GM23248 (cell line): ENCODE results near the gene KCNH5. TPM values are rescaled to one million over a fixed set of nuclear protein-coding genes. Genes with fewer than 3 reads are reported as not detected.

Source experiments
- DNase-seq: peaks from one replicate; pipeline ENCODE4 v3.0.0-alpha.2; 2015
- H2AFZ ChIP-seq: fragments of 200-600 bp; sonication (generic); 2 replicates; pipeline ENCODE4 v1.6.1; 2016; ENCODE audit warnings: antibody characterized with exemption
- H3F3A ChIP-seq: fragments of 200-600 bp; sonication (generic); 2 replicates; pipeline ENCODE4 v1.6.1; 2016; ENCODE audit warnings: mild to moderate bottlenecking, antibody characterized with exemption, mixed run types; ENCODE audit not compliant: insufficient read depth
- H3K27ac ChIP-seq: fragments of 200-600 bp; sonication (generic); 2 replicates; pipeline ENCODE4 v1.5.1; 2016; ENCODE audit warnings: mild to moderate bottlenecking
- H3K27me3 ChIP-seq: fragments of 200-600 bp; sonication (generic); replicated peaks from 2 replicates; pipeline ENCODE4 v1.6.1; 2016; ENCODE audit warnings: mild to moderate bottlenecking; ENCODE audit not compliant: insufficient read depth
- H3K36me3 ChIP-seq: fragments of 200-600 bp; sonication (generic); 2 replicates; pipeline ENCODE4 v1.6.1; 2016; ENCODE audit warnings: low read depth, mild to moderate bottlenecking
- H3K4me1 ChIP-seq: fragments of 200-600 bp; sonication (generic); 2 replicates; pipeline ENCODE4 v1.6.1; 2016; ENCODE audit warnings: mild to moderate bottlenecking; ENCODE audit not compliant: insufficient read depth
- H3K4me2 ChIP-seq: fragments of 200-600 bp; sonication (generic); one replicate; pipeline ENCODE4 v1.6.1; 2016; ENCODE audit warnings: mild to moderate bottlenecking; ENCODE audit not compliant: unreplicated experiment
- H3K4me3 ChIP-seq: fragments of 200-600 bp; sonication (generic); 2 replicates; pipeline ENCODE4 v1.5.1; 2016; ENCODE audit warnings: mild to moderate bottlenecking
- H3K79me2 ChIP-seq: fragments of 200-600 bp; sonication (generic); 2 replicates; pipeline ENCODE4 v1.6.1; 2016; ENCODE audit warnings: mild to moderate bottlenecking; ENCODE audit not compliant: insufficient read depth
- H3K9ac ChIP-seq: fragments of 200-600 bp; sonication (generic); 2 replicates; pipeline ENCODE4 v1.6.1; 2016; ENCODE audit warnings: mild to moderate bottlenecking
- H3K9me2 ChIP-seq: fragments of 200-600 bp; sonication (generic); 2 replicates; pipeline ENCODE4 v1.6.1; 2016; ENCODE audit warnings: mixed run types, mild to moderate bottlenecking, moderate library complexity; ENCODE audit not compliant: insufficient read depth
- H3K9me3 ChIP-seq: fragments of 200-600 bp; sonication (generic); one replicate; pipeline ENCODE4 v1.6.1; 2017; ENCODE audit warnings: low read depth
- H4K20me1 ChIP-seq: fragments of 200-600 bp; sonication (generic); 2 replicates; pipeline ENCODE4 v1.6.0; 2016; ENCODE audit not compliant: insufficient read depth
- EZH2 ChIP-seq: fragments of 200-600 bp; sonication (generic); IDR thresholded peaks from 2 replicates; pipeline ENCODE4 v1.6.1; 2018; ENCODE audit warnings: antibody characterized with exemption, mild to moderate bottlenecking; ENCODE audit not compliant: insufficient read depth, poor library complexity, severe bottlenecking
- EZH2phosphoT487 ChIP-seq: fragments of 200-600 bp; sonication (generic); IDR thresholded peaks from 2 replicates; pipeline ENCODE4 v1.6.1; 2018; ENCODE audit warnings: antibody characterized with exemption, moderate library complexity, mild to moderate bottlenecking, low read depth; ENCODE audit not compliant: insufficient read depth
- WGBS, 2 experiments: methylation state at CpG; one replicate each; pipeline ENCODE4 v1.1.6; 2015 to 2017; ENCODE audit warnings: low lambda C conversion rate in 2 of 2, low coverage in 1 of 2; ENCODE audit errors: missing lambda C conversion rate in 2 of 2; 5-methylcytosine and 5-hydroxymethylcytosine counted together
- in situ Hi-C: fragments of 300-500 bp; cut with MboI; formaldehyde crosslinking; loops from 2 replicates; pipeline ENCODE4 v1.15.0; 2020
- polyA plus RNA-seq: library from polyadenylated mRNA; unstranded; fragments of >200 nt; fragmentation: Nextera tagmentation; extraction: Ambion mirVana; gene quantifications from 2 replicates; pipeline ENCODE4 v1.2.1, GENCODE V29; 2016
- total RNA-seq: library from RNA; depleted of rRNA; stranded (reverse); fragments of >200 nt; shearing (Covaris generic); gene quantifications from 2 replicates; pipeline ENCODE4 v1.2.3, GENCODE V29; 2014

KCNH5 gene
- total and polyA plus RNA-seq, 2 experiments from 2014 or later: not detected

GRCh38 chr14:62954165-62954564 lies 91.1 kb downstream of the KCNH5 start:
- Histone ChIP-seq H3K9me2 (no peaks in the 10 kb centered on the region), H4K20me1 (no peaks in the 10 kb centered on the region), H3K9me3 (no peaks in the 10 kb centered on the region), H3K36me3 (no peaks in the 10 kb centered on the region), H3K27me3 (no peaks in the 10 kb centered on the region), H3K79me2 (no peaks in the 10 kb centered on the region), H3K27ac (no peak overlapping the region), H3K4me2 (no peak overlapping the region), H3K4me1 (no peaks in the 10 kb centered on the region), H3K4me3 (no peak overlapping the region), H3F3A (no peaks in the 10 kb centered on the region), H3K9ac (no peak overlapping the region), H2AFZ (no peak overlapping the region)
- in situ Hi-C loops: no loop called here
- 0 to 7% methylated on average over 2 of the region's 2 CpGs for WGBS, 2 experiments
- DNase-seq: no peak
- TF ChIP-seq EZH2phosphoT487: no peak
- TF ChIP-seq EZH2: no peak

GRCh38 chr14:62952226-62952625 lies 93.0 kb downstream of the KCNH5 start:
- Histone ChIP-seq H3F3A (no peaks in the 10 kb centered on the region), H3K27me3 (no peaks in the 10 kb centered on the region), H3K9me3 (no peaks in the 10 kb centered on the region), H3K36me3 (no peaks in the 10 kb centered on the region), H3K79me2 (no peaks in the 10 kb centered on the region), H3K9ac (no peak overlapping the region), H3K9me2 (no peaks in the 10 kb centered on the region), H3K4me3 (no peak overlapping the region), H2AFZ (no peak overlapping the region), H3K27ac (no peak overlapping the region), H3K4me1 (no peaks in the 10 kb centered on the region), H3K4me2 (no peak overlapping the region), H4K20me1 (no peaks in the 10 kb centered on the region)
- TF ChIP-seq EZH2: no peak
- no peak for TF ChIP-seq EZH2phosphoT487
- WGBS, 2 experiments: 2 to 7% methylated on average over 2 of the region's 2 CpGs
- in situ Hi-C loops: no loop called here
- no peak for DNase-seq

GRCh38 chr14:62947301-62947700 lies 98.0 kb downstream of the KCNH5 start:
- no peak overlapping the region for H3K4me3 ChIP-seq
- no peak overlapping the region for H3K27ac ChIP-seq
- no peaks in the 10 kb centered on the region for H3K9me2 ChIP-seq
- H3K9me3 ChIP-seq: no peaks in the 10 kb centered on the region
- in situ Hi-C loops: no loop called here
- H3F3A ChIP-seq: no peaks in the 10 kb centered on the region
- 11 to 14% methylated on average over 2 of the region's 2 CpGs for WGBS, 2 experiments
- H3K4me1 ChIP-seq: no peaks in the 10 kb centered on the region
- no peaks in the 10 kb centered on the region for H4K20me1 ChIP-seq
- no peak overlapping the region for H3K9ac ChIP-seq
- H2AFZ ChIP-seq: no peak overlapping the region
- no peak overlapping the region for H3K4me2 ChIP-seq
- H3K36me3 ChIP-seq: no peaks in the 10 kb centered on the region
- TF ChIP-seq EZH2 (no peak), EZH2phosphoT487 (no peak)
- DNase-seq: no peak
- H3K27me3 ChIP-seq: no peaks in the 10 kb centered on the region
- no peaks in the 10 kb centered on the region for H3K79me2 ChIP-seq

GRCh38 chr14:62946221-62946620 lies 99.0 kb downstream of the KCNH5 start:
- no peaks in the 10 kb centered on the region for H3K9me2 ChIP-seq
- H3K9me3 ChIP-seq: no peaks in the 10 kb centered on the region
- WGBS, 2 experiments: 38 to 60% methylated on average over 1 of the region's 1 CpG
- no peak overlapping the region for H3K4me3 ChIP-seq
- H3K9ac ChIP-seq: no peak overlapping the region
- H3K27ac ChIP-seq: no peak overlapping the region
- TF ChIP-seq EZH2: no peak
- TF ChIP-seq EZH2phosphoT487: no peak
- DNase-seq: no peak
- no peak overlapping the region for H2AFZ ChIP-seq
- H4K20me1 ChIP-seq: no peaks in the 10 kb centered on the region
- H3K4me2 ChIP-seq: no peak overlapping the region
- in situ Hi-C loops: no loop called here
- H3K36me3 ChIP-seq: no peaks in the 10 kb centered on the region
- H3K4me1 ChIP-seq: no peaks in the 10 kb centered on the region
- no peaks in the 10 kb centered on the region for H3K79me2 ChIP-seq
- H3K27me3 ChIP-seq: no peaks in the 10 kb centered on the region
- no peaks in the 10 kb centered on the region for H3F3A ChIP-seq

GRCh38 chr14:62943202-62943601 lies 102.1 kb downstream of the KCNH5 start:
- H3K4me3 ChIP-seq: no peak overlapping the region
- H3F3A ChIP-seq: no peaks in the 10 kb centered on the region
- H3K36me3 ChIP-seq: no peaks in the 10 kb centered on the region
- no peak overlapping the region for H3K9ac ChIP-seq
- no peaks in the 10 kb centered on the region for H4K20me1 ChIP-seq
- no peak overlapping the region for H3K4me2 ChIP-seq
- H2AFZ ChIP-seq: no peak overlapping the region
- H3K79me2 ChIP-seq: no peaks in the 10 kb centered on the region
- no peaks in the 10 kb centered on the region for H3K9me2 ChIP-seq
- in situ Hi-C loops: no loop called here
- TF ChIP-seq EZH2 (no peak), EZH2phosphoT487 (no peak)
- no peaks in the 10 kb centered on the region for H3K9me3 ChIP-seq
- H3K27me3 ChIP-seq: no peaks in the 10 kb centered on the region
- H3K4me1 ChIP-seq: no peaks in the 10 kb centered on the region
- no peak for DNase-seq
- WGBS, 2 experiments: 6 to 8% methylated on average over 2 of the region's 2 CpGs
- H3K27ac ChIP-seq: no peak overlapping the region
